Fibroblast of skin of scalp (primary cell): ENCODE results near the gene C1orf226.
A peak's percentile ranks its signal among the peaks of the same experiment; 100 is the strongest.

ENCODE experiments used
- DNase-seq: peaks from one replicate; pipeline ENCODE4 v3.0.0-alpha.2; 2013

C1orf226 gene

DNA sequence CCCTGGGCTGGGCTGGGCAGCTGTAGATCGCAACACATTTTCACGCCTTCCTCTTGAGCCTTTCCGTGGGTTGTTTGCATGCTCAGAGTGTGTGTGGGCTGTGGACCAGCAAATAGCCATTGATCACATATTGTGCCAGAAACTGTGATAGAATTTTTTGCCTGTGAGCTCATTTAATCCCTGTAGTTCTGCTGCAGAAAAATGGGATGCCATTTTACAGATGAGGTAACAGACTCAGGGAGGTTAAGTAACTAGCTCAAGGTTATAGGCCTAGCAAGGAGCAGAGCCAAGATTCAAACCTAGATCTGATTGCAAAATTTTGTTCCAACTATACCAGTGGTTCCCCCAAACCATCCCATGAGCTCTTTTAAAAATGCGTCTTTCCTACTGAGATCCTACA, 15.4 kb upstream of the C1orf226 start:
- DNase-seq = no peak

DNA sequence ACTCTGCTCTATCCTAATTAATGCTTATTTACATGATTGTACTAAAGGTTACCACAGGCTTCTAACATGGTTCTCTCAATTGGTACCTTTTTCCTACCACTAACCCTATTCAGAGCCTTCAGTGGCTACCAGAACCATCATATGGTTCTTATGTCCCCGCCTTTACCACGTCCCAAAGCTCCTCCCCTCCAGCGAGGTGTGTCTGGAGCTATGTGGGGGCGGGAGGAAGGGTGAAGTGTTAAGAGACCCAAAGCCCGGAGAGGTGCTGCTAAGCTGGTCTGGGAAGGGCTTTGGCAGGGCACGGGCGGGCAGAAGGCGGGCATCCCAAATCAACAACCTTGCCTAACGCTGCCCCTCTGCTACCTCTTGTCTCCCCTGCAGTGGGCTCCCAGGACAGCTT, 14.9 kb upstream of the C1orf226 start:
- DNase-seq = no peak

DNA sequence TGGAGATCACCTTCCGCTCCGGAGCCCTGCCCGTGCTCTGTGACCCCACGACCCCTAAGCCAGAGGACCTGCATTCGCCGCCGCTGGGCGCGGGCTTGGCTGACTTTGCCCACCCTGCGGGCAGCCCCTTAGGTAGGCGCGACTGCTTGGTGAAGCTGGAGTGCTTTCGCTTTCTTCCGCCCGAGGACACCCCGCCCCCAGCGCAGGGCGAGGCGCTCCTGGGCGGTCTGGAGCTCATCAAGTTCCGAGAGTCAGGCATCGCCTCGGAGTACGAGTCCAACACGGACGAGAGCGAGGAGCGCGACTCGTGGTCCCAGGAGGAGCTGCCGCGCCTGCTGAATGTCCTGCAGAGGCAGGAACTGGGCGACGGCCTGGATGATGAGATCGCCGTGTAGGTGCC, 14.5 kb upstream of the C1orf226 start:
- DNase-seq = no peak

DNA sequence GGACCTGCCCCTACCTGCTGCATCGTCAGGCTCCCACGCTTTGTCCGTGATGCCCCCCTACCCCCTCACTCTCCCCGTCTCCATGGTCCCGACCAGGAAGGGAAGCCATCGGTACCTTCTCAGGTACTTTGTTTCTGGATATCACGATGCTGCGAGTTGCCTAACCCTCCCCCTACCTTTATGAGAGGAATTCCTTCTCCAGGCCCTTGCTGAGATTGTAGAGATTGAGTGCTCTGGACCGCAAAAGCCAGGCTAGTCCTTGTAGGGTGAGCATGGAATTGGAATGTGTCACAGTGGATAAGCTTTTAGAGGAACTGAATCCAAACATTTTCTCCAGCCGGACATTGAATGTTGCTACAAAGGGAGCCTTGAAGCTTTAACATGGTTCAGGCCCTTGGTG, 13.8 kb upstream of the C1orf226 start:
- DNase-seq = no peak

DNA sequence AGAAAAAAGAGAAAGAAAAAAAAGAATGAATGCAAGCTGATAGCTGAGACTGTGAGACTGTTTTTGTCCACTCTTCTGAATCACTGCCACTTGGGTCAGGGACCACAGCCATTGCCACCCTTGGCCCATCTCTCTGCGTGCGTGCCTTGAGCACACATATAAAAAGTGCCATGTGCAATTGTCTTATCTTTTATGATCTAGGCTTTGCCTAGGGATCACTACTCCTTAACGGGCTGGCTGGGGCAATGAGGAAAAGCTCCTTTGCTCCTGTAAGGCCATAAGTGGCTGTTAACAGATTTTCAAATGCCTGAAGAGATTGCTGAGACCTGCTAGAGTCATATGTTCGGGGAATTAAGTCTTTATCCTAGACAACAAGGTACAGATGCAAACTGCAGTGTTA, 13.1 kb upstream of the C1orf226 start:
- DNase-seq = no peak

DNA sequence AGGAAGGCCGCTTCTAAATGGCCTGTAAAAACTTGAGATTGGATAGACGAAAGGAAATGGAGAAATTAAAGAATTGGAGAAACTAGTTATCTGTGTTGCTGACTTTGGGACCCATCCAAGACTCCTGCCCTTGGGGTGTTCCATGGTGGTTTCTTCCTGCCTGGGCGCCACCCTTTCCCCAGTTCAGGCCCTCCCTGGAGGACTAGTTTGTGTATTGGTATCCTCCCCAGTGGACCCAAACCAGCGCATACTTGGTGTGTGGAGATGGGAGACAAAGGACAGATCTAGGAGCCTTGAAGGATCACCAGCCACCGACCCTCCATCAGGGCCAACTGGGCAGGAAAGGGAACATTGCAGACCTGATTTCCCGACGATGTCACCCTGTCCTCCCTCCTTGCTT, 12.0 kb upstream of the C1orf226 start:
- no peak for DNase-seq

DNA sequence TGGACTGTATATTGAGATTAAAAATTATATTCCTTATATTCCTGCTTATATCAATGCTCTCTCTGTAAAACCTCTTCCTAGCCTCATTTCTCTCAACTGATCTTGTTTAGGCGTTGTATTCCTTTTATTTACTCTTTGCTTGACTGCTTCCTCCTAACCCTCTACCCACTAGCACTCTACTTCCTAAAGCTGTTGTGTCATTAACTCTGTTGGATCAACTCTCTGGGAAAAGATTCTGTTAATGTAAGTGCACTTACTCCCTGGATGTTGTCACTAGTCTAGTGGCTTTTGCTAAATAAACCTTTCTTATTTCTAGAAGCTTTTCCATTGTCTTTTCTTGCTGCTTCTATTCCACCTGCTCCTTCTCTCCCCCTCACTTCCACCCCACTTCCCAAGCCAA, 11.4 kb upstream of the C1orf226 start:
- DNase-seq = no peak

DNA sequence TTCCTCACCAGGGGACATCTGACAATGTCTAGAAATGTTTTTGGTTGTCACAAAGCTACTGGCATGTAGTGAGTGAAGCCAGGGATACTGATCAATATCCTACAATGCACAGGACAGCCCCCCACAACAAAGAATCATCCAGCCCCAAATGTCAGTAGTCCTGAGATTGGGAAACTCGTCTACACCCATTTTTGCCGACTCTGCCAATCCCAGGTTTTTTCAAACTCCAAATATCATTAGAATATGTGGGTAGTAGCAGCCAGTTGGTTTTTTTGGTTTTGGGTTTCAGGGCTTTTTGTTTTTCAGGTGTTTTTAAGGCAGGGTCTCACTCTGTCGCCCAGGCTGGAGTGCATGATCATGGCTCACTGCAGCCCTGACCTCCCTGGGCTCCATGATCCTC, 10.8 kb upstream of the C1orf226 start:
- DNase-seq = no peak

DNA sequence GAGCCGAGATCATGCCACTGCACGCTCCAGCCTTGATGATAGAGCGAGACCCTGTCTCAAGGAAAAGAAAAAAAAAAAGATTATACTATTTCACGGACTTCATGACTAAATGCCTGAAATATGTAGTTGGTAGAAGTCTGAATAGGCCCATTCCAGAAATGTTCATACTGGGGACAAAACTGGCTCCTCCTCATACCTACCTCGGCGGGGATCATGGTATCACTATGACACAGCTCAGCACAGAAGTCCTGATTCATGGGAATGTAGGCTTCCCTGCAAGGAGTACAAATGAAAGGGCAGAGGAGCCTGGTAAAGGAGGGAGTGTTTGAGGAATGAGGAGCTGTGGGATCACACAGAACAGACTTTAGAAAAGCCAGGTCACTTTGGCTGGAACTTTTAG, 9.9 kb upstream of the C1orf226 start:
- DNase-seq = peak; percentile 36

DNA sequence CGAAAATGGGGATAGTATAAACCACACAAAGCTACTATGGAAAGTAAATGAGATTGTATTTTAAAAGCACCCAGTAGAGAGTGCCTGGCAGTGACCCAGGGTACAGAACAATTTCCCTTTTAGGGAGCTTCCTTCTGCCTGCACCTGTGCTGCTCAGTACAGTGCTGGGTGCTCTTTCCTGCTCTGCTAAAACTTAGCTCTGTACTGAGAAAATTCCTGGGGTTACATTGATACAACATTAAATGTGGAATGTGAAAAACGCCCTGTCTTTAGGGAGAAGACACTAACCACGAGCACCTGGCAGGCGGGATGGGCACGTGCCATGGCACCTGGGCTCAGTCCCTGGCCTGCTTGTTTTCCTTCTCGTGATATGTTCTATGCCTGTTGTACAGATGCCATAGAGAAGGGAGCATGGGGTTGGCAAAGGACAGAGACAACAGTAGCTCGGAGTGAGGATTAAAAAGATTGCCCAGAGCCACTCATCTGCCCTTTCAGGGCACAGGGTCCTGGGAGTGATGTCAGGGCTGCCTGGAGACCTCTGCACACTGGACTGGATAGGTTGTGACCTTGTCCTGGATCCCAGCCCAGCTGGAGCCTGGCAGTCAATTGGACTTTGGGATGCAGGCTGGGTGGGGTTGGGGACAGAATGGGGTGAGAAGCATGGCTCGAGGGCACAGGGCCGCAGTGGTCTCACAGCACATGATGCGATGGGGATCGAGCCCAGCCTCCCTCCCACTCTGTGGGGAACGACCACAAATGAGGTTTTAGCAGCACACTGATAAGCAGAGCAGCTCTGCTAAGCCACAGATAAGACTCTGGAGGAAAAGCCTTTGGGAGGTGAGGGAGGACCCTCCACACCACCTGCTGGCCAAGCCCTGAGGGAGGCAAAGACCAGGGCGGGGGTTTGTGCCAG, 9.1 kb upstream of the C1orf226 start:
- DNase-seq = no peak

DNA sequence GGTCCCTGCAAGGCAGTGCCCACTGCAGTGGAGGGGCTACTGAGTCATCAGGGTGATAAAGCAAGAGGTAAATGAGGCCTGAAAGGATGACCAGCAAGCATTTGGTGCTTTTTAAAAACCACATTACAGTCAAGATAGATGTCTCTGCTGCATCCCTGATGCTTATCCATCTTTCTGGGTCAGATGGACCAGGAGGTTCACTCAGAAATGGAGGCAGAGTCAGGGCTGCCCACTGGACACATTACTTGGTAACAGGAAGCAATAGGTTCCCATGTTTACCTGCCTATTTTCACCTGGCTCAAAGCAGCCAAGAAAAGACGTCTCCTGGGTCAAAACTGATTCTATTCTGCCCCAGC, 8.5 kb upstream of the C1orf226 start:
- DNase-seq = no peak

DNA sequence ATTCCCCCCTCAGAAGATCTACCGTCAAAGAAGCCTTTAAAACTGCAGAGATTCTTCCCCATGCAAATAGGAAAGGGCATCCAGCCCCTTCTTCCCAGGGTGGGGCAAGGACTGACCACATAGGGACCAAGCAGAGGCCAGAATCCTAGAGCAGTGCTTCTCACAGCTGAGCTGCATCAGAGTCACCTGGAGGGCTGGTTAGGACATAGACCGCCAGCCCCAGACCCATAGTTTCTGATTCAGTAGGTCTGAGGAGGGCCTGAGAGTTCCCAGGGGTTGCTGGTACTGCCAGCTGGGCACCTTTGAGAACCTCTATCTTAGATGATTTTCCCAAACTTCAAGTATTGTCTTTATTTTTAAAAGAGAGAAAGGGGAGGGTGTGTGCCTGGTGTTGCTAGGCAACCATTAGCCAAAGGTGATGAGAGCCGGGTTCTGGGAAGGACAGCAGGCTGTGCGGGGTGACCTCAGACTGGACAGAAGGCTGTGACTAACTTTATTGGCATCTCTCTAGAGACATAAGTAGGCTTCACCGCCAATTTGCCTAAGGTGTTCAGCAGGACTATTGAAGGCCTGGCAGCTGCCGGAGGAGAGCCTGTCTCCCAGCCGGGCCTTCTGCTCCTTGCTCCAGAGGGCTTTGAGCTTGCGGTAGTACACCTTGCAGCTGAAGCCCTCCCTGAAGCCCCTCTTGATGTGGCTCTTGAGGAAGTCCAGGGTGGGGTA, 7.8 kb upstream of the C1orf226 start:
- DNase-seq = no peak

DNA sequence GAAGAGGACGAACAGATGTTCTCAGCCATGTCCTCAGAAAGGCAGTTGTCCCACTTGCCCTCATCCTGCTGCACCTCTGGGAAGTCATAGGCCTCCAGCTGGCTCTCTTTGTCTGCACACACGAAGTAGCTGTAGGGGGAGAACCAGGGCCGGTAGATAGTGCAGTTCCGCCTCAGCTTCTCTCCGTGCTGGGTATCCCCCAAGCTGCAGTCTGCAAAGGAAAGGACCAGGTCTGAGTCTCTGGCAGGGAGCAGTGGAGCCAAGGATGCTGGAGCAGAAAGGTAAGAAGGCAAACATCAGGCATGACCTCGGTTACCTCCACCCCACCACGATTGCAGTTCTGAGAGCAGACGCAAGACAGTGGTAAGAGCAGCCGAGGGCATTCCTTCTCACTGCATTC, 7.1 kb upstream of the C1orf226 start:
- DNase-seq = no peak

DNA sequence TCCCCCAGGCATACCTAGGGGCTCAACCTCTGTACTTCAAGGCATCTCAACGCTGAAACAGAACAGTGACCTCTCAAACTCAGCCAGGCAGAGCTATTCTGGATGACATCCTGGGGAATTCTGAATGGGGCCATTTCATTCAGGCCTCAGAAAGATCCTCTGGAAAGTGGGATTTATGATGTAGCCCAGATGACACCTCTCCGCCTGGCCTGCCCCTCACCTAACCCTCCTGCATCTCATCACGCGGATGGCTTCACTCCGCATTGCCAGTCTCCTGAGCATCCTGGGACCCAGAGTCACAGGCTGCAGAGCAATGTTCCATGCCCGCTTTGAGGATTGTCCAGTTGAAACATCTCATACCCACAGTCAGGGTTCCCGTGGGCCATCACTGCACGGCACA, 6.1 kb upstream of the C1orf226 start:
- no peak for DNase-seq

DNA sequence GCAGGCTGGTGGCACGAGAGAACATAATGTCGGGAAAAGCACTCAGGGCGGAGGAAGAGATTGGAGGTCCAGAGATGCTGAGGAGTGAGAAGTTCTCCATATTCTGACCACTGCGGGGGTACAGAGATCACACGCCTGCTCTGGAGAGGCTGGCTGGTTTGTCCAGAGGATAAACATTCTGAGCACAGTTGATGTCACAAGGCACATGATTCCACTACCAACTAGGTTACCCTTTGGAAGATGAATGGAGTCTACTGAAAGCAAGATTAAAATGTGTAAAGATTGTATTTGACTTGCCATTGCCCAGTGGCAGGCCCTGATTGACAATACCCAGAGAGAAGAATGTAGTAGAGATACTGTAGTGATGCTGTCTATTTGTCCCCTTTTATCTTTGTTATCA, 4.8 kb upstream of the C1orf226 start, which contains the start of gene SPATA46:
Gene SPATA46 (minus strand): TSS at position 164 of the 400 bp plus-strand sequence. CDS start 64 bp downstream, at position 100.
- DNase-seq = no peak

DNA sequence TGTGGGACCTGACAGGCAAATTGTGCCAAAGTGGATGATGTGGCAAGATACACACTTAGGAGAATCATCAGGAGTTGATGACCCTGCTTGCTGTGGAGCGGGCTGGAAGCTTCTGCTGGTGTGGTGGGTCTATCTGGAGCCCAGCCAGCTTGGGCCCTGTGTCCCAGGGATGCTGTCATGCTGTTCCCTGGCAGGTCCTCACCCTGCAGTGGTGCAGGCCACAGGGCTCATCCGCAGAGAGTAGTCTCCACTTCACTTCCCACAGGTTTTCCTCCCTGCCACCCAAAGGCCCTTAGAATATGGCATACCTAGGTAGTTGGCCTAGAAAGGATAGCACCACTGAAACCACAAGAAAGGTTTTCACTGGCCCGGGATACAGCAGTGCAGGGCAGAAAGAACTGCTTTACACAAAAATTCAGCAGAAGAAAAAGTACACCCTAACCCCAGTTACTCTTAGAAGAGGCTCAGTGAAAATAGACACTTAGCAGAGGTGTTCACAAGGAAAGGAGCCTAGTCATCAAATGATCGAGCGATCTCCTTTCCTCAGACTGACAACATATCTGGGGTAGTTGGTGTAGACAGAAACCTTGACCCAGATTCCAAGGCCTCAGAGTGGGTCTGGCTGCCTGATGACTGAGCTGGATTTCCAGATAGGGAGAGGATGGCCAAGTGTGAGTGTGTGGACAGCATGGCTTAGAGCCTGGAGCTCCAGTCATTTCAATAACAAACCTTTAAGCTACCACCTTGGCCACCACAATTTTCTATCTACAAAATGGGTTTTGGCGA, 1.3 kb upstream of the C1orf226 start:
- DNase-seq = no peak

DNA sequence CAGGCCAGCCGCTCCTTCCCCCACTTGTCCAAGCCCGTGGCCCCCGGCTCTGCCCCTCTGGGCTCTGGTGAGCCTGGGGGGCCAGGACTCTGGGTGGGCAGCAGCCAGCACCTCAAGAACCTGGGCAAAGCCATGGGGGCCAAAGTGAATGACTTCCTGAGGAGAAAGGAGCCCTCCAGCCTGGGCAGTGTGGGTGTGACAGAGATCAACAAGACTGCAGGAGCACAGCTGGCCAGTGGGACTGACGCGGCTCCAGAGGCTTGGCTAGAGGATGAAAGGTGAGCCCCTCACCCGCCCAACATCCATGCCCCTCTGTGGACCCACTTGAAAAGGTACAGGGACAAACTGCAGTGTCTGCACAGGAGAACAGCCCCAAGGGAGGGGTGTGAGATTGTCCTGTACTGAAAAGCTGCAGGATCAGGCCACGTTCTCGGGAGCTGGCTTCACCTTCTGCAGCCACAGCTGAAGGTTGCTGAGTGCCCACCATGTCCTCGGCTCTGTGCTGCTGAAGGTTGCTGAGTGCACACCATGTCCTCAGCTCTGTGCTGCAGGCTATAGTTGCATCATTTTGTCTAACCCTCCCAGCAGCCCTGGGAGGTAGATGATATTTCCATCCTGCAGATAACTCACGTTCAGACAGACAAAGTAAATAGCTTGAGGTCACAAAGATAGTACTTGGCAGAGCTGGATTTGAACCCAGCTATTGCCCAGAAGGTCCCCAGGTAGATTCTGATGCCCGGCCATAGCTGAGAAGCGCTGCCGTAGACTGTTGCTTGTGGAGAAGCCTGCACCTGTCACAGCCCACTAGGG, 618 bp downstream of the C1orf226 start:
- DNase-seq = no peak

DNA sequence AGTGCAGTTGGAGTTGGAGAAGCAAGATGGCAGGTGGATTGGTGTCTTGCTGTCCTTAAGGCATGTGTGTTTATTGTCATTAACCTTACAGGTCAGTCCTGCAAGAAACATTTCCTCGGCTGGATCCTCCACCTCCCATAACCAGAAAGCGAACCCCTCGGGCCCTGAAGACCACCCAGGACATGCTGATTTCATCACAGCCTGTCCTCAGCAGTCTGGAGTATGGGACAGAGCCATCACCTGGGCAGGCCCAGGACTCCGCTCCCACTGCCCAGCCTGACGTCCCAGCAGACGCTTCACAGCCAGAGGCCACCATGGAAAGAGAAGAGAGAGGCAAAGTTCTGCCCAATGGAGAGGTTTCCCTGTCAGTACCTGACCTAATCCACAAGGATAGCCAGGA, 1.6 kb downstream of the C1orf226 start:
- DNase-seq = no peak

DNA sequence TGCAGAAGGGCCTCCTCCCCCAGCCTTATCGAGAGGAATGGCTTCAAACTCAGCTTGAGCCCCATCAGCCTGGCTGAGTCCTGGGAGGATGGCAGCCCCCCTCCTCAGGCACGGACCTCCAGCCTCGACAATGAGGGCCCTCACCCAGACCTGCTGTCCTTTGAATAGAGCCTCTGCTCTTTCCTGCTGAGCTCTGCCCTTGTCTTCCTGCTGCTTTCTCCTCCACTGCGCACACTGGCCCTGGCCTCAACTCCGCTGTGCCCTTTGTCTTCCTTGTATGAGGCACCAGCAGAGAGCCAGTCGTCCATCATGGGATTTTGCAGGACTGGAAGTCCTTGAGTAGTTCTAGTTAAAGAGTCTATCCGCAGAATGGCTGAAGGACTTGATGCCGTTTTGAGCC, 2.0 kb downstream of the C1orf226 start:
- DNase-seq = no peak

DNA sequence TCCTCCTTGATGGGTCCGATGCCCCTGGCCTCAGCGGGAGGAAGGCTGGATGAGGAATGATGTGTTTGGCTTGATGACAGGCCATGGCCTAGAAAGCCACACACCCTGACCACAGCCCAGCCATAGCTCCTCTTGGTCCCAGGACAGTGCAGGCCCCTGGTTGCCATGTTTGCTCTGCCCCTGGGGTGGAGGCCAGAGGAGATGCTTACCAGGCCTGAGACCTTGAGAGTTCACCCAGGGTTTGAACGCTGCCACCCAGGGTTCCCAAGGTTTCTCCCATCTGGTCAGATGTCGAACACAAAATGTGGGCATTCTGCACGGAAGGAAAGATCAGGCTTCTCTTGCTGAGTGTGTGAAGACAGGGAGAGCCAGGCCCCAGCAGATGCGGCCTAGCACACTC, 2.6 kb downstream of the C1orf226 start:
- DNase-seq = no peak

DNA sequence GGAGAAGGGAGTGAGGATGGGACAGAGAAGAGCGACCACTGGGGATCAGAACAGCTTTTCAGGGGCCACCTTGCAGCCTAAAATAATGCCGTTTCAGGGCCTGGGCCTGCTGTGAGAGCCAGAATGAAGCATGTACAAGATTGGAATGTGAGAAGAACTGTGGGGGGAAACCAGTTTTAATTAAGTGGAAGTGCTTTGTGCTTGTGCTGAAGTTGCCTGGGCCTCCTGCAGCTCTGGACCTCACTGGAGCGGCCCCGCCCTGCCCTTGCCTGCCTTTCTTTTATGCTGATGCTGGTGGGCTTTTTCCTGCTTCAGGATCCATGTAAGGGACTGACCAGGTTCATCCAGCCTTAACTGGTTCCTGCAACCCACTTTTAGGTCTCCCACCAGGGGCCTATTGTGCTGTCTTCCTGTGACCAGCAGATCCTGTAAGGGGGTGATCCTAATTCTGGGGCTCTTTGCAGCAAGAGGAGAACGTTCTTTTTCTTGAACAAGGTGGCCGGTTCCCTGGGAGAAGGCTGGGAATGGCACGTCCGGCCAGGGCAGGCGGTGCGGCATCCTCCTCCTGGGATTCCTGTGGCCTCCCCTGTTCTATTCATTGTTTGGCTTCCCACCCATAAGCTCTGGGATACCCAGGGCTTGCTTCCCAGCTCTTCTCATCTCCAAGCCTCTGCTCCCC, 3.2 kb downstream of the C1orf226 start:
- DNase-seq = no peak

DNA sequence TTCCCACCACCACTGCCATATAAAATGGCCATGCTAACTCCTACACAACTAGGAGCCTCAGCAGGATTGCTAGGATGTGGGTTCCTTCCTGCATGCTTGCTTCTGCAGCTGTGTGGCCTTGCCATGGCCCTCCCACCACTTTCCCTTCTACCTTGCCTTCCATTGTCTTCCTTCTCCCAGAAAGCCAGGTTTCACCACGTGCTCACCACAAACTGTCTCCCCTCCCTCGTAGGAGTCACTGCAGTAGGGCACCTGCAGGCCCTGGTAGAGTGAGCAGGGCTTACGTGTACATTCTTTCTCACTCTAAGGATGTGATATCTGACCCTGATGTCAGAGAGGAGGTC, 3.7 kb downstream of the C1orf226 start:
- no peak for DNase-seq
